ENCODE results near the gene TTC7B.

DNA sequence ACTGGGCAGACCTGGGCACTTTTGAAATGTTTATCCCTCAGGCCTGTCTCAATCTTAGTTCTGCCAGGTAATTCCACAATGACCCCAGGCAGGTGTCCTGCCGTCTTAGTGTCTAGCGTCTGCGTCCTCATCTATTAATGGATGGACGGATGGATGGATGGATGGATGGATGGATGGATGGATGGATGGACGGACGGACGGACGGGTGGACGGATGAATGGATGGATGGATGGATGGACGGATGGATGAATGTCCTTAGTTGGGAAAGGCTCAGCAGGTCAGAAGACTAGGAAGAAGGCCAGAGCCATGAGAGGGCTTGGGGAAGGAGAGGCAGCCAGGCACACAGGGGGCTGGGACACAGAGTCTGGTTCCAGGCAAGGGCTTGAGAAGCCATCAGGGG is 278.1 kb downstream of the TTC7B start:
- TF ChIP-seq CTCF (IDR thresholded peaks at IDR 0.05) (no peak), POLR2A (IDR thresholded peaks at IDR 0.05) (no peak), POLR2AphosphoS5 (IDR thresholded peaks at IDR 0.05) (no peak), EP300 (IDR thresholded peaks at IDR 0.05) (no peak)
